ENCODE results near the gene TASOR2. TPM values are rescaled to one million over a fixed set of nuclear protein-coding genes. Genes with fewer than 3 reads are reported as not detected.
A peak's percentile ranks its signal among the peaks of the same experiment; 100 is the strongest.

Gene TASOR2
- total RNA-seq, 1 experiment from 2014 or later: 67.3 TPM

DNA sequence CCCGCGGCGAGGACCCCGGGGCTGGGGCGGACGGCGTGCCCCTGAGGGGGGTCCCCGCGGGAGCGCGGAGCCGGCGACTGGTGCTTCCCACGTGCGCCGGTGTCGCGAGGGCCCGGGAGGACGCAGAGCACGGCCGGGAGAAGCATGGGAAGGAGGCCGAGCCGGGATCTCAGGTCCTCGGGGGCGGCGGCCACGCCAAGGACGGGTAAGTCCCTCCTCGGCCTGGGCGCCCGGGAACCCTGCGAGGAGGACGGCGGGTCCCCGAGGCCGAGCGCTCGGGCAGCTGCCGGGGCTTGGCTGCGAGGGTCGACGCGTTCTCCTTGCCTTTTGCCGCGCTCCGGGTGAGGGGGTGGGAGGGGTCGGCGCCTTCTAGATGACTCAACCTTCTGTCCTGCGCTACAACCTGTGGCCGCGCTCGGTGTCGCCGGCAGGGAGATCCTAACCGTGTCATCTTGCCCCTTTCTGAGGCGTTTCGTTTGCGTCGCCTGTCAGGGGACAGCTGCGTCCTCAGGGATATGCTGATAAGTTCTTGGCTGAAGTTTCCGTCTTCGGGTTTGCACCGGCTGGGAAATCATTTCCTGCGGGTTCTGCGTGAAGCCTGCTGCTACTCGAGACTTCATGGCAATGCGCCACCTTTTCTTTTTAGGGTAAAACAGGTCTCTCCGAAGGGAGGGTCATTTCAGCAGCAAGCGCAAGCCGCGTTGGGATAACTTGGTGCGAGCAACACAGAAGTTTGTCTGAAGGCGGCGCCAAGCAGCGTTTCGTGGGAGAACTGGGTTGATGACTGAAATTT, 529 bp downstream of the TASOR2 start:
- 0 out of 2 replicates have a peak, but pooled peaks cover 5% of the 10 kb centered on the region for H3K36me3 Mint-ChIP-seq

More for the DNA sequence above, 529 bp downstream of the TASOR2 start:
- peak; percentile 48 for ATAC-seq
- POLR2A ChIA-PET: no interaction called here
- H3K9me3 Mint-ChIP-seq: peaks cover 11% of the 10 kb centered on the region
- H3K27ac Mint-ChIP-seq: peak overlapping the region; percentile 97
- H3K27me3 Mint-ChIP-seq (ENCODE audit: low read depth): peaks cover 33% of the 10 kb centered on the region
- DNase-seq (ENCODE audit: low spot score): peak; percentile 62
- CTCF ChIA-PET: interaction anchor here (1.0 to 1.8 kb wide), 3 partner anchors 22 to 55 kb away, joined by 3 read pairs; no protein-coding TSS in a partner anchor
- peak overlapping the region; percentile 97 for H3K4me3 Mint-ChIP-seq
- TF ChIP-seq JUN (CRISPR knock-in tag; IDR thresholded peaks at IDR 0.05) (peak; percentile 70; the same call in 1 of the 2 replicates), ZNF416 (CRISPR knock-in tag; IDR thresholded peaks at IDR 0.05) (0 out of 2 replicates have a peak, but pooled peaks have one; percentile 35), ZNF219 (CRISPR knock-in tag; IDR thresholded peaks at IDR 0.05; ENCODE audit: borderline replicate concordance) (no peak), ESRRA (CRISPR knock-in tag; IDR thresholded peaks at IDR 0.05; ENCODE audit: borderline replicate concordance) (0 out of 2 replicates have a peak, but pooled peaks have one; percentile 6), OVOL2 (CRISPR knock-in tag; IDR thresholded peaks at IDR 0.05; ENCODE audit: borderline replicate concordance) (no peak), MXD4 (CRISPR knock-in tag; IDR thresholded peaks at IDR 0.05; ENCODE audit: borderline replicate concordance) (no peak), ZNF396 (CRISPR knock-in tag; IDR thresholded peaks at IDR 0.05; ENCODE audit: borderline replicate concordance) (no peak), EMX1 (CRISPR knock-in tag; IDR thresholded peaks at IDR 0.05) (no peak), FOXJ3 (CRISPR knock-in tag; IDR thresholded peaks at IDR 0.05; ENCODE audit: borderline replicate concordance) (no peak), ZNF232 (CRISPR knock-in tag; IDR thresholded peaks at IDR 0.05) (no peak; the same call in none of the 2 replicates), ZBTB21 (CRISPR knock-in tag; IDR thresholded peaks at IDR 0.05; ENCODE audit: borderline replicate concordance) (no peak)
- TF ChIP-seq, protein P1, sequence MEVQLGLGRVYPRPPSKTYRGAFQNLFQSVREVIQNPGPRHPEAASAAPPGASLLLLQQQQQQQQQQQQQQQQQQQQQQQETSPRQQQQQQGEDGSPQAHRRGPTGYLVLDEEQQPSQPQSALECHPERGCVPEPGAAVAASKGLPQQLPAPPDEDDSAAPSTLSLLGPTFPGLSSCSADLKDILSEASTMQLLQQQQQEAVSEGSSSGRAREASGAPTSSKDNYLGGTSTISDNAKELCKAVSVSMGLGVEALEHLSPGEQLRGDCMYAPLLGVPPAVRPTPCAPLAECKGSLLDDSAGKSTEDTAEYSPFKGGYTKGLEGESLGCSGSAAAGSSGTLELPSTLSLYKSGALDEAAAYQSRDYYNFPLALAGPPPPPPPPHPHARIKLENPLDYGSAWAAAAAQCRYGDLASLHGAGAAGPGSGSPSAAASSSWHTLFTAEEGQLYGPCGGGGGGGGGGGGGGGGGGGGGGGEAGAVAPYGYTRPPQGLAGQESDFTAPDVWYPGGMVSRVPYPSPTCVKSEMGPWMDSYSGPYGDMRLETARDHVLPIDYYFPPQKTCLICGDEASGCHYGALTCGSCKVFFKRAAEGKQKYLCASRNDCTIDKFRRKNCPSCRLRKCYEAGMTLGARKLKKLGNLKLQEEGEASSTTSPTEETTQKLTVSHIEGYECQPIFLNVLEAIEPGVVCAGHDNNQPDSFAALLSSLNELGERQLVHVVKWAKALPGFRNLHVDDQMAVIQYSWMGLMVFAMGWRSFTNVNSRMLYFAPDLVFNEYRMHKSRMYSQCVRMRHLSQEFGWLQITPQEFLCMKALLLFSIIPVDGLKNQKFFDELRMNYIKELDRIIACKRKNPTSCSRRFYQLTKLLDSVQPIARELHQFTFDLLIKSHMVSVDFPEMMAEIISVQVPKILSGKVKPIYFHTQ (CRISPR knock-in tag; IDR thresholded peaks at IDR 0.05): no peak
- TF ChIP-seq, protein P2, sequence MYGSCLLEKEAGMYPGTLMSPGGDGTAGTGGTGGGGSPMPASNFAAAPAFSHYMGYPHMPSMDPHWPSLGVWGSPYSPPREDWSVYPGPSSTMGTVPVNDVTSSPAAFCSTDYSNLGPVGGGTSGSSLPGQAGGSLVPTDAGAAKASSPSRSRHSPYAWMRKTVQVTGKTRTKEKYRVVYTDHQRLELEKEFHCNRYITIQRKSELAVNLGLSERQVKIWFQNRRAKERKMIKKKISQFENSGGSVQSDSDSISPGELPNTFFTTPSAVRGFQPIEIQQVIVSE (CRISPR knock-in tag; IDR thresholded peaks at IDR 0.05; ENCODE audit: borderline replicate concordance): no peak
- TF ChIP-seq, protein P3, sequence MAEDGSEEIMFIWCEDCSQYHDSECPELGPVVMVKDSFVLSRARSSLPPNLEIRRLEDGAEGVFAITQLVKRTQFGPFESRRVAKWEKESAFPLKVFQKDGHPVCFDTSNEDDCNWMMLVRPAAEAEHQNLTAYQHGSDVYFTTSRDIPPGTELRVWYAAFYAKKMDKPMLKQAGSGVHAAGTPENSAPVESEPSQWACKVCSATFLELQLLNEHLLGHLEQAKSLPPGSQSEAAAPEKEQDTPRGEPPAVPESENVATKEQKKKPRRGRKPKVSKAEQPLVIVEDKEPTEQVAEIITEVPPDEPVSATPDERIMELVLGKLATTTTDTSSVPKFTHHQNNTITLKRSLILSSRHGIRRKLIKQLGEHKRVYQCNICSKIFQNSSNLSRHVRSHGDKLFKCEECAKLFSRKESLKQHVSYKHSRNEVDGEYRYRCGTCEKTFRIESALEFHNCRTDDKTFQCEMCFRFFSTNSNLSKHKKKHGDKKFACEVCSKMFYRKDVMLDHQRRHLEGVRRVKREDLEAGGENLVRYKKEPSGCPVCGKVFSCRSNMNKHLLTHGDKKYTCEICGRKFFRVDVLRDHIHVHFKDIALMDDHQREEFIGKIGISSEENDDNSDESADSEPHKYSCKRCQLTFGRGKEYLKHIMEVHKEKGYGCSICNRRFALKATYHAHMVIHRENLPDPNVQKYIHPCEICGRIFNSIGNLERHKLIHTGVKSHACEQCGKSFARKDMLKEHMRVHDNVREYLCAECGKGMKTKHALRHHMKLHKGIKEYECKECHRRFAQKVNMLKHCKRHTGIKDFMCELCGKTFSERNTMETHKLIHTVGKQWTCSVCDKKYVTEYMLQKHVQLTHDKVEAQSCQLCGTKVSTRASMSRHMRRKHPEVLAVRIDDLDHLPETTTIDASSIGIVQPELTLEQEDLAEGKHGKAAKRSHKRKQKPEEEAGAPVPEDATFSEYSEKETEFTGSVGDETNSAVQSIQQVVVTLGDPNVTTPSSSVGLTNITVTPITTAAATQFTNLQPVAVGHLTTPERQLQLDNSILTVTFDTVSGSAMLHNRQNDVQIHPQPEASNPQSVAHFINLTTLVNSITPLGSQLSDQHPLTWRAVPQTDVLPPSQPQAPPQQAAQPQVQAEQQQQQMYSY (CRISPR knock-in tag; IDR thresholded peaks at IDR 0.05): no peak
- TF ChIP-seq, protein P4, sequence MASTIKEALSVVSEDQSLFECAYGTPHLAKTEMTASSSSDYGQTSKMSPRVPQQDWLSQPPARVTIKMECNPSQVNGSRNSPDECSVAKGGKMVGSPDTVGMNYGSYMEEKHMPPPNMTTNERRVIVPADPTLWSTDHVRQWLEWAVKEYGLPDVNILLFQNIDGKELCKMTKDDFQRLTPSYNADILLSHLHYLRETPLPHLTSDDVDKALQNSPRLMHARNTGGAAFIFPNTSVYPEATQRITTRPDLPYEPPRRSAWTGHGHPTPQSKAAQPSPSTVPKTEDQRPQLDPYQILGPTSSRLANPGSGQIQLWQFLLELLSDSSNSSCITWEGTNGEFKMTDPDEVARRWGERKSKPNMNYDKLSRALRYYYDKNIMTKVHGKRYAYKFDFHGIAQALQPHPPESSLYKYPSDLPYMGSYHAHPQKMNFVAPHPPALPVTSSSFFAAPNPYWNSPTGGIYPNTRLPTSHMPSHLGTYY (CRISPR knock-in tag; IDR thresholded peaks at IDR 0.05): no peak
- TF ChIP-seq, protein P5, sequence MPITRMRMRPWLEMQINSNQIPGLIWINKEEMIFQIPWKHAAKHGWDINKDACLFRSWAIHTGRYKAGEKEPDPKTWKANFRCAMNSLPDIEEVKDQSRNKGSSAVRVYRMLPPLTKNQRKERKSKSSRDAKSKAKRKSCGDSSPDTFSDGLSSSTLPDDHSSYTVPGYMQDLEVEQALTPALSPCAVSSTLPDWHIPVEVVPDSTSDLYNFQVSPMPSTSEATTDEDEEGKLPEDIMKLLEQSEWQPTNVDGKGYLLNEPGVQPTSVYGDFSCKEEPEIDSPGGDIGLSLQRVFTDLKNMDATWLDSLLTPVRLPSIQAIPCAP (CRISPR knock-in tag; IDR thresholded peaks at IDR 0.05): no peak; the same call in 1 of the 2 replicates
- TF ChIP-seq, protein P6, sequence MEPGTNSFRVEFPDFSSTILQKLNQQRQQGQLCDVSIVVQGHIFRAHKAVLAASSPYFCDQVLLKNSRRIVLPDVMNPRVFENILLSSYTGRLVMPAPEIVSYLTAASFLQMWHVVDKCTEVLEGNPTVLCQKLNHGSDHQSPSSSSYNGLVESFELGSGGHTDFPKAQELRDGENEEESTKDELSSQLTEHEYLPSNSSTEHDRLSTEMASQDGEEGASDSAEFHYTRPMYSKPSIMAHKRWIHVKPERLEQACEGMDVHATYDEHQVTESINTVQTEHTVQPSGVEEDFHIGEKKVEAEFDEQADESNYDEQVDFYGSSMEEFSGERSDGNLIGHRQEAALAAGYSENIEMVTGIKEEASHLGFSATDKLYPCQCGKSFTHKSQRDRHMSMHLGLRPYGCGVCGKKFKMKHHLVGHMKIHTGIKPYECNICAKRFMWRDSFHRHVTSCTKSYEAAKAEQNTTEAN (CRISPR knock-in tag; IDR thresholded peaks at IDR 0.05): no peak
- TF ChIP-seq, protein P7, sequence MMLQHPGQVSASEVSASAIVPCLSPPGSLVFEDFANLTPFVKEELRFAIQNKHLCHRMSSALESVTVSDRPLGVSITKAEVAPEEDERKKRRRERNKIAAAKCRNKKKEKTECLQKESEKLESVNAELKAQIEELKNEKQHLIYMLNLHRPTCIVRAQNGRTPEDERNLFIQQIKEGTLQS (CRISPR knock-in tag; conservative IDR thresholded peaks at IDR 0.05): 0 out of 2 replicates have a peak, but pooled peaks have one; percentile 18
- H3K4me1 Mint-ChIP-seq: peaks cover 21% of the 10 kb centered on the region

Measured in WTC11 (cell line).